Activated CD4-positive, alpha-beta memory T cell treated with anti-CD3 and anti-CD28 coated beads for 36 hours (primary cell): ENCODE results near the gene REC8. TPM values are rescaled to one million over a fixed set of nuclear protein-coding genes. Genes with fewer than 3 reads are reported as not detected.
"Not testable (repeated sequence)": the region's sequence is repeated elsewhere in the genome, so short reads cannot be mapped to it uniquely, and the experiment has no call there.

Experiments
- CTCF ChIA-PET: fragments of 350-600 bp; sonication (Branson Sonifier 250); formaldehyde crosslinking; loops from one replicate; lab custom pipeline; 2021; ENCODE audit warnings: antibody characterized with exemption, inconsistent platforms; lab: Charles Lee
- POLR2A ChIA-PET: fragments of 350-600 bp; sonication (Branson Sonifier 250); formaldehyde crosslinking; loops from one replicate; lab custom pipeline; 2021; ENCODE audit warnings: antibody characterized with exemption; lab: Charles Lee
- DNase-seq: peaks from one replicate; pipeline ENCODE4 v3.0.0-alpha.2; 2020
- H3K27ac Mint-ChIP-seq: one replicate; pipeline ENCODE4 v1.8.0; 2021; ENCODE audit warnings: mixed read lengths
- H3K27me3 Mint-ChIP-seq: one replicate; pipeline ENCODE4 v1.8.0; 2021; ENCODE audit warnings: mixed read lengths
- H3K36me3 Mint-ChIP-seq: one replicate; pipeline ENCODE4 v1.8.0; 2021; ENCODE audit warnings: mixed read lengths
- H3K4me1 Mint-ChIP-seq: one replicate; pipeline ENCODE4 v1.8.0; 2021; ENCODE audit warnings: low read depth, mixed read lengths
- H3K4me3 Mint-ChIP-seq: one replicate; pipeline ENCODE4 v1.8.0; 2021; ENCODE audit warnings: mild to moderate bottlenecking, mixed read lengths
- H3K9me3 Mint-ChIP-seq: one replicate; pipeline ENCODE4 v1.8.0; 2021; ENCODE audit warnings: mixed read lengths
- intact Hi-C: fragments of 100-400 bp; cut with micrococcal nuclease; formaldehyde crosslinking; loops from one replicate; pipeline ENCODE4 v1.15.1; 2023
- microRNA-seq: library from miRNA; unstranded; fragments of <30 nt; microRNA quantifications from one replicate; pipeline ENCODE4 v1.2.0, GENCODE V29; 2022; ENCODE audit warnings: borderline number of aligned reads, borderline microRNAs expressed, borderline replicate concordance
- total RNA-seq, 2 experiments: library from RNA; stranded (reverse); gene quantifications; one replicate each; pipeline ENCODE4 v1.2.3, GENCODE V29; 2021

REC8 gene
- total RNA-seq, 2 experiments from 2014 or later = 24.9 to 27.9 TPM

DNA sequence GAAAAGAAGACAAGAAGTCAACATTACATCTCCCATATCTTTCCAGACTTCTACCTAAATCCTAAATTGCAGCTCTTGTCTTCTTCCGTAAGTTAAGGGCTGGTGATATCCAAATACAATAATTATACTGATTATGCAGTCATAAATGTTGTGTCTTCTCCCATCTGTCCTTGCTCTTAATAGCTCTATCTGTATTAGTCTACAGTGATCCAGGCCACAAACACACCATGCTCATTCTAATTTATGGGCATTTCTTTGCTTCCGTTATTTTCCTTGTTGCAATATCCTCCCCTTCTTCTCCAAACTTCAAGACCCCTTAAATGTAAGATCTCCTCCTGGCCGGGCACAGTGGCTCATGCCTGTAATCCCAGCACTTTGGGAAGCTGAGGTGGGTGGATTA, 47.6 kb downstream of the REC8 start:
- H3K36me3 Mint-ChIP-seq = peaks cover 7% of the 10 kb centered on the region
- CTCF ChIA-PET = interaction anchor here (0.5 to 1.9 kb wide), 9 partner anchors 9 to 218 kb away, joined by 3 to 9 read pairs (median 4); partner anchors contain the start of genes CIDEB, RABGGTA and TINF2
- DNase-seq = no peak
- no peak overlapping the region for H3K27ac Mint-ChIP-seq
- intact Hi-C loops = no loop called here
- H3K27me3 Mint-ChIP-seq = no peaks in the 10 kb centered on the region
- POLR2A ChIA-PET = interaction anchor here (1.7 kb wide), 1 partner anchor 24 kb away, joined by 7 read pairs; the partner anchor contains the start of gene TM9SF1
- no peak overlapping the region for H3K4me3 Mint-ChIP-seq
- no peaks in the 10 kb centered on the region for H3K9me3 Mint-ChIP-seq
- peaks cover 17% of the 10 kb centered on the region for H3K4me1 Mint-ChIP-seq

DNA sequence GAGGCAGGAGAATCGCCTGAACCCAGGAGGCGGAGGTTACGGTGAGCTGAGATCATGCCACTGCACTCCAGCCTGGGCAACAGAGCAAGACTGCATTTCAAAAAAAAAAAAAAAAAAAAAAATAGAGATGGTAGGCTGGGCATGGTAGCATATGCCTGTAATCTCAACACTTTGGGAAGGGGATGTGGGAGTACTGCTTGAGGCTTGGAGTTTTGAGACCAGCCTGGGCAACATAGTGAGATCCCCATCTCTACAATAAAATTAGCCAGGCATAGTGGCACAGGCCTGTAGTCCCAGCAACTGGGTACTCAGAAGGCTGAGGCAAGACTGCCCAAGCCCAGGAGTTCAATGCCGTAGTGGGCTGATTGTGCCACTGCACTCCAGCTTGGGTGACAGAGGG, 51.1 kb downstream of the REC8 start:
- H3K27me3 Mint-ChIP-seq, H3K4me3 Mint-ChIP-seq, intact Hi-C loops, H3K36me3 Mint-ChIP-seq, DNase-seq, H3K9me3 Mint-ChIP-seq, H3K27ac Mint-ChIP-seq, CTCF ChIA-PET: not testable (repeated sequence)
- peaks cover 18% of the 10 kb centered on the region for H3K4me1 Mint-ChIP-seq
- POLR2A ChIA-PET = interaction anchor here (0.6 kb wide), 1 partner anchor 62 kb away, joined by 4 read pairs; the partner anchor contains the start of gene IRF9

DNA sequence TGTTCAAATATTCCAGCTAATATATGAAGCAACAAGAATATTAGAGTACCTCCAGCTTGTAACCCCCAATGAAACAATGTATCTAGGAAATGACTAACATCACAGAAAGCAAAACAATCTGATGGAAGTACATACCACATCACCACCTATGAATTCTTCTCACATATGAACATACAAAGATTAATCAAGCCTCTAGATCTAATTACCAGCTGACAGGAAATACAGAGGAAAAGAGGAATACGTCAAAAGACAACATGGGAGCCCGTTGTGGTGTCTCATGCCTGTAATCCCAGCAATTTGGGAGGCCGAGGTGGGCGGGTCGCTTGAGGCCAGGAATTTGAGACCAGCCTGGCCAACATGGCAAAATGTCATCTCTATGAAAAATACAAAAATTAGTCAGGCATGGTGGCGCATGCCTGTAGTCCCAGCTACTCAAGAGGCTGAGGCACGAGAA, 52.8 kb downstream of the REC8 start:
- Mint-ChIP-seq H3K27ac (peak overlapping the region; percentile 35), H3K4me1 (peaks cover 25% of the 10 kb centered on the region), H3K4me3 (no peak overlapping the region), H3K36me3 (peaks cover 13% of the 10 kb centered on the region), H3K27me3 (no peaks in the 10 kb centered on the region), H3K9me3 (no peaks in the 10 kb centered on the region)
- intact Hi-C loops = no loop called here
- ChIA-PET CTCF (interaction anchor here (1.4 to 1.6 kb wide), 2 partner anchors 9 to 84 kb away, joined by 3 to 8 read pairs; partner anchors contain the start of genes CIDEB and MDP1), POLR2A (interaction anchor here (1.1 to 1.3 kb wide), 2 partner anchors 9 to 11 kb away, joined by 3 read pairs; partner anchors contain the start of genes CHMP4A and MDP1)
- no peak for DNase-seq

DNA sequence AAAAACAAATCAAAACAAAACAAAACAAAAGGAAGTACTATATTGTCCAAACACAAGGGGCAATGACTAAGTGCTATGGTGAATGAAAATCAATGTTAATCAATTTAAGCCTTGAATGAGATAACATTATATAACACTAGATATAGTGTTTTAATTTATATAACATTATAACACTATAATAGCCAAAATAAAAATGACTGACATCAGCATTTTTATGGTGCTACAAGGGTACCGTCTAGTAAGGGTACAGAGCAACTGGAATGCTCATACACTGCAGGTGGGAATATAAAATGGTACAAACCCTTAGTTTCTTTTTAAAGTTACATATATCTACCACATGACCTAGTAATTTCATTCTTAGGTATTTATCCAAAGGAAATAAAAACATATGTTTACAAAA, 54.6 kb downstream of the REC8 start:
- H3K4me1 Mint-ChIP-seq = peaks cover 37% of the 10 kb centered on the region
- ChIA-PET POLR2A (no interaction called here), CTCF (no interaction called here)
- DNase-seq = no peak
- H3K27me3 Mint-ChIP-seq = no peaks in the 10 kb centered on the region
- intact Hi-C loops = no loop called here
- no peak overlapping the region for H3K27ac Mint-ChIP-seq
- H3K36me3 Mint-ChIP-seq = peaks cover 14% of the 10 kb centered on the region
- no peaks in the 10 kb centered on the region for H3K9me3 Mint-ChIP-seq
- H3K4me3 Mint-ChIP-seq = no peak overlapping the region

DNA sequence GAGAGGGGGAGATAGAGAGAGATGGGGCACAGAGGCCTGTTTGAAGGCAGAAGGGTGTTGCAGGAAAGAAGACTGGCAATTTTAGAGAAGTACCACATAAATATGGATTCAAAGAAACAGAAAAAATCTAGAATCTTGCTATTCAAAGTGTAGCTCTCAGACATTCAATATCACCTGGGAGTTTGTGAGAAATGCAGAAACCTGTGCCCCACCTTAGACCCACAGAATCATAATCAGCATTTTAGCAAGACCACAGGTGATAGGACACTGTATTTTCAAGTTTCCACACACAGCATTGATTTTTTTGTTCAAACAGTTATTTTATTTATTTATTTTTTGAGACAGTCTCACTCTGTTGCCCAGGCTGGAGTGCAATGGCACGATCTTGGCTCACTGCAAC, 57.0 kb downstream of the REC8 start:
- no peak overlapping the region for H3K27ac Mint-ChIP-seq
- H3K9me3 Mint-ChIP-seq = no peaks in the 10 kb centered on the region
- H3K27me3 Mint-ChIP-seq = no peaks in the 10 kb centered on the region
- peaks cover 43% of the 10 kb centered on the region for H3K4me1 Mint-ChIP-seq
- peaks cover 17% of the 10 kb centered on the region for H3K36me3 Mint-ChIP-seq
- no peak overlapping the region for H3K4me3 Mint-ChIP-seq
- ChIA-PET POLR2A (no interaction called here), CTCF (interaction anchor here (1.0 to 2.2 kb wide), 3 partner anchors 9 to 68 kb away, joined by 3 to 7 read pairs (median 4); partner anchors contain the start of gene MDP1)
- intact Hi-C loops = no loop called here
- no peak for DNase-seq

Small RNAs within 50 kb of the gene (microRNA-seq; reads per million reads assigned to microRNA genes)
- not detected for gene MIR7703

Other genes with a start within 250 kb of the REC8 start
- 10 to 100 TPM; 25.7 to 27.0 TPM for gene DHRS4, start 218.3 kb upstream of the REC8 start, total RNA-seq
- 10 to 100 TPM; 27.6 to 29.6 TPM for gene DHRS4L2, start 183.2 kb upstream of the REC8 start, total RNA-seq
- under 1 TPM; 0.75 to 1.00 TPM for gene CARMIL3, start 120.1 kb upstream of the REC8 start, total RNA-seq
- gene CPNE6, start 100.5 kb upstream of the REC8 start, total RNA-seq = not detected
- 100 to 1,000 TPM; 118 to 125 TPM for gene PCK2, start 77.8 kb upstream of the REC8 start, total RNA-seq
- 10 to 100 TPM; 85.6 to 91.8 TPM for gene DCAF11, start 57.3 kb upstream of the REC8 start, total RNA-seq
- 1 to 10 TPM; 1.2 to 1.9 TPM for gene NRL, start 57.1 kb upstream of the REC8 start, total RNA-seq
- gene FITM1, start 41.4 kb upstream of the REC8 start, total RNA-seq = under 1 TPM in 1 of 2 experiments, not detected in 1; 0.86 TPM
- gene PSME1, start 35.9 kb upstream of the REC8 start, total RNA-seq = 100 to 1,000 TPM; 403 to 427 TPM
- 10 to 100 TPM; 40.0 to 40.9 TPM for gene EMC9, start 30.5 kb upstream of the REC8 start, total RNA-seq
- gene PSME2, start 25.5 kb upstream of the REC8 start, total RNA-seq = 100 to 1,000 TPM; 404 to 411 TPM
- 10 to 100 TPM; 75.5 to 80.4 TPM for gene RNF31, start 24.6 kb upstream of the REC8 start, total RNA-seq
- gene IRF9, start 10.8 kb upstream of the REC8 start, total RNA-seq = 100 to 1,000 TPM; 158 to 172 TPM
- 10 to 100 TPM; 69.5 to 72.6 TPM for gene IPO4, start 16.7 kb downstream of the REC8 start, total RNA-seq
- gene TM9SF1, start 23.4 kb downstream of the REC8 start, total RNA-seq = 10 to 100 TPM; 23.7 to 26.7 TPM
- gene TSSK4, start 33.6 kb downstream of the REC8 start, total RNA-seq = under 1 TPM in 1 of 2 experiments, not detected in 1; 0.50 TPM
- gene CHMP4A, start 41.4 kb downstream of the REC8 start, total RNA-seq = 10 to 100 TPM; 79.0 to 84.6 TPM
- 10 to 100 TPM; 14.2 to 15.8 TPM for gene MDP1, start 44.0 kb downstream of the REC8 start, total RNA-seq
- 100 to 1,000 TPM; 202 to 213 TPM for gene NEDD8, start 60.3 kb downstream of the REC8 start, total RNA-seq
- 10 to 100 TPM; 56.9 to 64.6 TPM for gene GMPR2, start 60.8 kb downstream of the REC8 start, total RNA-seq
- gene TINF2, start 70.5 kb downstream of the REC8 start, total RNA-seq = 100 to 1,000 TPM in 1 of 2 experiments, 10 to 100 TPM in 1; 94.9 to 101 TPM
- 1 to 10 TPM; 3.7 to 4.5 TPM for gene TGM1, start 91.1 kb downstream of the REC8 start, total RNA-seq
- 10 to 100 TPM; 39.5 to 40.6 TPM for gene RABGGTA, start 99.5 kb downstream of the REC8 start, total RNA-seq
- gene DHRS1, start 127.7 kb downstream of the REC8 start, total RNA-seq = 10 to 100 TPM; 14.7 to 14.9 TPM
- gene NOP9, start 127.8 kb downstream of the REC8 start, total RNA-seq = 10 to 100 TPM; 30.7 to 30.9 TPM
- 10 to 100 TPM; 22.6 to 25.8 TPM for gene CIDEB, start 135.9 kb downstream of the REC8 start, total RNA-seq
- 1 to 10 TPM; 9.4 to 9.6 TPM for gene LTB4R2, start 138.1 kb downstream of the REC8 start, total RNA-seq
- 10 to 100 TPM; 15.4 to 16.7 TPM for gene LTB4R, start 139.4 kb downstream of the REC8 start, total RNA-seq
- gene ADCY4, start 163.0 kb downstream of the REC8 start, total RNA-seq = 1 to 10 TPM; 1.6 to 2.4 TPM
- gene RIPK3, start 167.9 kb downstream of the REC8 start, total RNA-seq = 10 to 100 TPM; 11.0 to 11.8 TPM
- not detected for gene NFATC4, start 196.1 kb downstream of the REC8 start, total RNA-seq
- under 1 TPM; 0.02 to 0.22 TPM for gene NYNRIN, start 226.9 kb downstream of the REC8 start, total RNA-seq